GM23338 (cell line): ENCODE measurements around the gene ZDHHC8. TPM values are rescaled to one million over a fixed set of nuclear protein-coding genes. Genes with fewer than 3 reads are reported as not detected.

Experiments
- ATAC-seq: fragments of 200-7000 bp; cut with Tn5 transposase; 3 replicates; pipeline ENCODE4 v1.9.1; 2020
- DNase-seq: peaks from one replicate; pipeline ENCODE4 v3.0.0-alpha.2; 2015; ENCODE audit warnings: low spot score
- H2AFZ ChIP-seq: fragments of 200-600 bp; sonication (generic); 2 replicates; pipeline ENCODE4 v1.8.0; 2016; ENCODE audit warnings: antibody characterized with exemption, mild to moderate bottlenecking, moderate library complexity
- H3F3A ChIP-seq: fragments of 200-600 bp; sonication (generic); replicated peaks from 2 replicates; pipeline ENCODE4 v1.8.0; 2017; ENCODE audit warnings: antibody characterized with exemption, mixed run types, low read depth
- H3K27ac ChIP-seq: fragments of 200-600 bp; sonication (generic); 2 replicates; pipeline ENCODE4 v1.6.1; 2016; ENCODE audit warnings: low read depth
- H3K27me3 ChIP-seq: fragments of 200-600 bp; sonication (generic); 2 replicates; pipeline ENCODE4 v1.8.0; 2016; ENCODE audit warnings: mild to moderate bottlenecking, mixed run types, moderate library complexity; ENCODE audit not compliant: insufficient read depth
- H3K36me3 ChIP-seq: fragments of 200-600 bp; sonication (generic); 2 replicates; pipeline ENCODE4 v1.8.0; 2016; ENCODE audit warnings: mild to moderate bottlenecking; ENCODE audit not compliant: insufficient read depth
- H3K4me1 ChIP-seq: fragments of 200-600 bp; sonication (generic); 2 replicates; pipeline ENCODE4 v1.8.0; 2016; ENCODE audit warnings: mild to moderate bottlenecking, moderate library complexity; ENCODE audit not compliant: insufficient read depth
- H3K4me2 ChIP-seq: fragments of 200-600 bp; sonication (generic); 2 replicates; pipeline ENCODE4 v1.7.1; 2017; ENCODE audit warnings: mixed run types
- H3K4me3 ChIP-seq: fragments of 200-600 bp; sonication (generic); 2 replicates; pipeline ENCODE4 v1.6.1; 2016; ENCODE audit warnings: mixed run types
- H3K79me2 ChIP-seq: fragments of 200-600 bp; sonication (generic); replicated peaks from 2 replicates; pipeline ENCODE4 v1.8.0; 2017; ENCODE audit warnings: mild to moderate bottlenecking; ENCODE audit not compliant: insufficient read depth
- H3K9me2 ChIP-seq: fragments of 200-600 bp; sonication (generic); 2 replicates; pipeline ENCODE4 v1.8.0; 2017; ENCODE audit not compliant: insufficient read depth
- H4K20me1 ChIP-seq: fragments of 200-600 bp; sonication (generic); replicated peaks from 2 replicates; pipeline ENCODE4 v1.8.0; 2017; ENCODE audit warnings: mild to moderate bottlenecking; ENCODE audit not compliant: insufficient read depth
- H3K27ac Mint-ChIP-seq: 2 replicates; pipeline ENCODE4 v1.8.0; 2020; ENCODE audit warnings: inconsistent platforms, mild to moderate bottlenecking, moderate library complexity, mixed read lengths
- H3K27me3 Mint-ChIP-seq: 3 replicates; pipeline ENCODE4 v1.8.0; 2022; ENCODE audit warnings: low read depth, mild to moderate bottlenecking, moderate library complexity, mixed read lengths, inconsistent platforms; ENCODE audit not compliant: insufficient read depth, poor library complexity
- H3K36me3 Mint-ChIP-seq: 3 replicates; pipeline ENCODE4 v1.8.0; 2021; ENCODE audit warnings: low read depth, mild to moderate bottlenecking, inconsistent platforms, moderate library complexity, mixed read lengths
- H3K4me1 Mint-ChIP-seq: 3 replicates; pipeline ENCODE4 v1.8.0; 2020; ENCODE audit warnings: mild to moderate bottlenecking, inconsistent platforms, mixed read lengths
- H3K4me3 Mint-ChIP-seq: 3 replicates; pipeline ENCODE4 v1.8.0; 2021; ENCODE audit warnings: moderate library complexity, mild to moderate bottlenecking, inconsistent platforms, mixed read lengths
- H3K9me3 Mint-ChIP-seq: 3 replicates; pipeline ENCODE4 v1.8.0; 2020; ENCODE audit warnings: moderate library complexity, mild to moderate bottlenecking, inconsistent platforms, mixed read lengths
- CREB1 ChIP-seq: fragments of 250-450 bp; sonication (Bioruptor Pico); IDR thresholded peaks from 2 replicates; pipeline ENCODE4 v1.5.0; 2020; ENCODE audit warnings: low read depth, mild to moderate bottlenecking, moderate library complexity
- CTCF ChIP-seq, 2 experiments: fragments of 200-600 bp in 1 of 2; sonication (generic) in 1 of 2; conservative IDR thresholded peaks; 2 replicates each; pipeline versions ENCODE4 v1.5.1 to v1.6.1; 2016 to 2017; ENCODE audit warnings: antibody characterized with exemption in 2 of 2, low read depth in 2 of 2, mild to moderate bottlenecking in 2 of 2, moderate library complexity in 1 of 2
- ETS1 ChIP-seq: IDR thresholded peaks from 2 replicates; pipeline ENCODE4 v1.6.1; 2016; ENCODE audit warnings: antibody characterized with exemption
- EZH2 ChIP-seq: fragments of 200-600 bp; sonication (generic); IDR thresholded peaks from one replicate; pipeline ENCODE4 v1.8.0; 2017; ENCODE audit warnings: antibody characterized with exemption, mild to moderate bottlenecking, low read depth; ENCODE audit not compliant: unreplicated experiment
- EZH2phosphoT487 ChIP-seq: fragments of 200-600 bp; sonication (generic); IDR thresholded peaks from one replicate; pipeline ENCODE4 v1.8.1; 2018; ENCODE audit warnings: antibody characterized with exemption; ENCODE audit not compliant: unreplicated experiment
- JUNB ChIP-seq: IDR thresholded peaks from one replicate; pipeline ENCODE4 v1.6.1; 2016; ENCODE audit warnings: antibody characterized with exemption; ENCODE audit not compliant: unreplicated experiment
- NANOG ChIP-seq: IDR thresholded peaks from 2 replicates; pipeline ENCODE4 v1.6.1; 2016; ENCODE audit warnings: antibody characterized with exemption, borderline replicate concordance
- POLR2AphosphoS5 ChIP-seq: IDR thresholded peaks from 2 replicates; pipeline ENCODE4 v1.6.1; 2016; ENCODE audit warnings: antibody characterized with exemption, low read depth
- REST ChIP-seq: IDR thresholded peaks from one replicate; pipeline ENCODE4 v1.6.1; 2018; ENCODE audit warnings: antibody characterized with exemption; ENCODE audit not compliant: unreplicated experiment
- STAT1 ChIP-seq: IDR thresholded peaks from one replicate; pipeline ENCODE4 v1.6.1; 2016; ENCODE audit warnings: antibody characterized with exemption; ENCODE audit not compliant: unreplicated experiment
- ZNF114 ChIP-seq: fragments of 250-450 bp; sonication (Bioruptor Pico); IDR thresholded peaks from 2 replicates; pipeline ENCODE4 v1.5.0; 2020; ENCODE audit warnings: mild to moderate bottlenecking, moderate library complexity
- ZNF331 ChIP-seq: fragments of 250-450 bp; sonication (Bioruptor Pico); IDR thresholded peaks from 2 replicates; pipeline ENCODE4 v1.5.0; 2020; ENCODE audit warnings: low read depth, mild to moderate bottlenecking, moderate library complexity
- ZNF462 ChIP-seq: fragments of 250-450 bp; sonication (Bioruptor Pico); IDR thresholded peaks from 2 replicates; pipeline ENCODE4 v1.5.0; 2020; ENCODE audit warnings: mild to moderate bottlenecking, moderate library complexity
- polyA plus RNA-seq: library from polyadenylated mRNA; unstranded; fragments of >200 nt; fragmentation: Nextera tagmentation; extraction: Ambion mirVana; gene quantifications from 2 replicates; pipeline ENCODE4 v1.2.1, GENCODE V29; 2016
- total RNA-seq: library from RNA; depleted of rRNA; stranded (reverse); fragments of >200 nt; shearing (Covaris generic); gene quantifications from 2 replicates; pipeline ENCODE4 v1.2.3, GENCODE V29; 2014

ZDHHC8 gene
- total and polyA plus RNA-seq, 2 experiments from 2014 or later = 13.7 to 47.6 TPM

GRCh38 chr22:20137113-20137512 is 5.5 kb downstream of the ZDHHC8 start:
- Histone ChIP-seq H4K20me1 (no peaks in the 10 kb centered on the region; the same call in 1 of the 2 replicates), H3K79me2 (peaks cover 35% of the 10 kb centered on the region), H3K27me3 (no peaks in the 10 kb centered on the region), H3K4me2 (no peak overlapping the region), H3K4me3 (no peak overlapping the region), H2AFZ (no peak overlapping the region), H3K27ac (no peak overlapping the region), H3K4me1 (no peaks in the 10 kb centered on the region; the same call in 1 of the 2 replicates), H3F3A (no peaks in the 10 kb centered on the region), H3K36me3 (no peaks in the 10 kb centered on the region), H3K9me2 (no peaks in the 10 kb centered on the region)
- Mint-ChIP-seq H3K4me1 (peaks cover 2% of the 10 kb centered on the region; the same call in 1 of the 3 replicates), H3K36me3 (no peaks in the 10 kb centered on the region), H3K9me3 (no peaks in the 10 kb centered on the region), H3K27me3 (peaks cover 14% of the 10 kb centered on the region), H3K4me3 (no peak overlapping the region), H3K27ac (no peak overlapping the region)
- TF ChIP-seq STAT1 = no peak
- no peak for TF ChIP-seq REST
- TF ChIP-seq ZNF462 (CRISPR knock-in tag) = no peak
- no peak for TF ChIP-seq CREB1
- TF ChIP-seq EZH2phosphoT487 = no peak
- TF ChIP-seq ETS1 = no peak
- TF ChIP-seq JUNB = no peak
- TF ChIP-seq POLR2AphosphoS5 = no peak
- TF ChIP-seq CTCF (conservative IDR thresholded peaks at IDR 0.05; ENCODE audit: low read depth in 2 of 2) = no peak
- no peak for TF ChIP-seq ZNF114 (CRISPR knock-in tag)
- no peak for TF ChIP-seq NANOG
- TF ChIP-seq EZH2 = no peak
- TF ChIP-seq ZNF331 (CRISPR knock-in tag) = no peak
- ATAC-seq (no peak), DNase-seq (no peak)
